Suppressor macrophage (primary cell): ENCODE measurements around the gene CPB1.

Experiments used
- DNase-seq, 4 experiments: peaks; one replicate each; pipeline ENCODE4 v3.0.0-alpha.2; 2020 to 2022

CPB1 gene

GRCh38 chr3:148883163-148883562 lies 55.6 kb downstream of the CPB1 start:
- DNase-seq = no peak

DNA sequence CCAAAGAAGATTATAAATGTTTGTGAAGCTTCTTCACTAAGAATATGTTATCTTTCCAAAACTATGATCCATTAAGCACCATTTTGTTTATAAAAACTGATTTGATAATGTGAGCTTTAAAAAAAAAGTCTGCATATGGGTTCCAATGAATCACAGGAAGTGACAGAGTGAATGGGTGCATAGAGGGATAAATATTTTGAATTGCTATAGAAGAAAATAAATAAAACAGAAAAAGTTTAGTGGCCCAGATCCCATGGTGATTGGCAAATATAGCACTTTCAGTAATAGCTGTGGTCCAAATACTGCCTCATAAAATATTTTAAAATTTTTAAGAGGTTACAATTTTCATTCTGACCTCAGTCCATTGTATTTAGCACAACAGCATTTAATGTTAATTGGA lies 56.6 kb downstream of the CPB1 start:
- DNase-seq = no peak

DNA sequence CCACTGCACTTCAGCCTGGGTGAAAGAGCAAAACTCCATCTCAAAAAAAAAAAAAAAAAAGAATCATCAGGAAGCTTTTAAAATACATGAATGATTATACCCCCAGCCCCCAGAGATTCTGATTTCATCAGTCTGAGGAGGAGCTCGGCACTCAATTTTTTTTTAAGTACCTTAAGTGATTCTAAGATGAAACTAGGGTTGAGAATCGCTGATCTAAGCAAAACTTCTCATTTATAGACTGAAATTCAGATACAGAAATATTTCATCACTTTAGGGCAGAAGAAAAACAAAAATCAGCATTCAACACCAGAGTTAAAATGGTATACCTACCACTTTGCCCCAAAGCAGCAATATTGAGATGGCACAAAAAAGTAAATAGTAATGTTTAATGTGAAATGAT lies 62.2 kb downstream of the CPB1 start:
- no peak for DNase-seq

- no peak for DNase-seq
These were observed 68.5 kb downstream of the CPB1 start for GRCh38 chr3:148896062-148896461.

GRCh38 chr3:148901987-148902791 lies 74.6 kb downstream of the CPB1 start:
- no peak for DNase-seq

GRCh38 chr3:148903022-148903442 lies 75.4 kb downstream of the CPB1 start:
- DNase-seq = no peak

GRCh38 chr3:148903941-148904340 lies 76.3 kb downstream of the CPB1 start:
- DNase-seq = no peak

DNA sequence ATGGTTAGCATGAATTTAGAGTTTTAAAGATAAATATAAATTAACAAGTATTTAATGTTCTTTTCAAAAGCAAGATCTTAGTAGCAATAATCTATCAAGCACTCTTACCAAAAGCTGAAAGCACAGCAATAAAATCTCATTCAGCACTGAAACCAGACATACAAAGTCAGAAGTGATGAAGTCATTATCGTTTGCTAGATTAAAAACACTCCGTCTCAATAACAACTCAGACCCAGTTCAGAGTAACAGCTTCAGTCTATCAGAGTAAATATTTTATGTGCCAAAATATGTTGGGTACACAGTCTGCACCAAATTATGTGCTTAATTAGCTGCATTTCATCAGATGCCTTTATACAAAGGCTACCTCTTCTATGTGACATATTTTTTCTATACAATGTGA lies 79.1 kb downstream of the CPB1 start:
- no peak for DNase-seq
